GM10847 (cell line): ENCODE results near the gene IGFBP7.

Source experiments
- POLR2A ChIP-seq: IDR thresholded peaks from 2 replicates; pipeline ENCODE4 v1.6.1; 2011; ENCODE audit not compliant: insufficient read length; ENCODE audit errors: extremely low read depth

The IGFBP7 gene

GRCh38 chr4:57109847-57110639 lies at the start of gene IGFBP7:
Gene IGFBP7, minus strand, starts transcription at chr4:57110385. Its CDS starts 34 bp downstream, at chr4:57110351.
- no peak for TF ChIP-seq POLR2A

GRCh38 chr4:57159866-57160265 lies 49.7 kb upstream of the IGFBP7 start:
- TF ChIP-seq POLR2A, result no peak

GRCh38 chr4:57158762-57159161 lies 48.6 kb upstream of the IGFBP7 start:
- TF ChIP-seq POLR2A, result no peak

- TF ChIP-seq POLR2A, result no peak
Measured at GRCh38 chr4:57158221-57158620, 48.0 kb upstream of the IGFBP7 start.

GRCh38 chr4:57157596-57158137 lies 47.5 kb upstream of the IGFBP7 start:
- no peak for TF ChIP-seq POLR2A

GRCh38 chr4:57156242-57156990 lies 46.2 kb upstream of the IGFBP7 start:
- no peak for TF ChIP-seq POLR2A

GRCh38 chr4:57154926-57155325 lies 44.7 kb upstream of the IGFBP7 start:
- TF ChIP-seq POLR2A, result no peak

GRCh38 chr4:57154191-57154590 lies 44.0 kb upstream of the IGFBP7 start:
- no peak for TF ChIP-seq POLR2A

- TF ChIP-seq POLR2A, result no peak
Measured at GRCh38 chr4:57153207-57153606, 43.0 kb upstream of the IGFBP7 start.

- TF ChIP-seq POLR2A, result no peak
Measured at GRCh38 chr4:57151481-57151880, 41.3 kb upstream of the IGFBP7 start.

GRCh38 chr4:57149833-57150232 lies 39.6 kb upstream of the IGFBP7 start:
- no peak for TF ChIP-seq POLR2A

GRCh38 chr4:57148831-57149505 lies 38.8 kb upstream of the IGFBP7 start:
- TF ChIP-seq POLR2A, result no peak

GRCh38 chr4:57148177-57148576 lies 38.0 kb upstream of the IGFBP7 start:
- no peak for TF ChIP-seq POLR2A

GRCh38 chr4:57147335-57148060 lies 37.3 kb upstream of the IGFBP7 start:
- TF ChIP-seq POLR2A, result no peak

- TF ChIP-seq POLR2A, result no peak
Measured at GRCh38 chr4:57146444-57146843, 36.3 kb upstream of the IGFBP7 start.
